Suppressor macrophage treated with lipopolysaccharide for 1 hour (primary cell): ENCODE data around the gene KIAA1210.

Source experiments
- DNase-seq, 3 donors: peaks; one replicate each; pipeline ENCODE4 v3.0.0-alpha.2; 2020 to 2022

KIAA1210 gene

DNA sequence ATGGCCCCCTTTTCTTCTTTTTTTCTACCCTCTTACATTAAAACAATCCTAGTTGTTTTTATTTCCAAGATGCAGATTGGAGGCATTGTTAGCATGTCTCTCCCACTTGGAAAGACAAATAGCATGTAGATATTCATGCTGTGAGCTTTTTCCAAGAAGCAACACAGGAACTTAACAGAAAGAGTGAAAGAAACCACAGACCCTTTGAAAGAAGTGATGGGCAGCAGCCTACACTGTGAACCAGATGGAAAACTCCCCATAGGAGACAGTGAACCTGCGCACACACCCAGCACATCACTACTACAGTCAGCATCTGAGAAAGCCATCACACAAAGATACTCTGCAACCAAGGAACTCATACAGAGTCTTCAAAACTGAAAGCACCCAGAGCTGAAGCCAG, 37.0 kb downstream of the KIAA1210 start:
- DNase-seq = no peak

DNA sequence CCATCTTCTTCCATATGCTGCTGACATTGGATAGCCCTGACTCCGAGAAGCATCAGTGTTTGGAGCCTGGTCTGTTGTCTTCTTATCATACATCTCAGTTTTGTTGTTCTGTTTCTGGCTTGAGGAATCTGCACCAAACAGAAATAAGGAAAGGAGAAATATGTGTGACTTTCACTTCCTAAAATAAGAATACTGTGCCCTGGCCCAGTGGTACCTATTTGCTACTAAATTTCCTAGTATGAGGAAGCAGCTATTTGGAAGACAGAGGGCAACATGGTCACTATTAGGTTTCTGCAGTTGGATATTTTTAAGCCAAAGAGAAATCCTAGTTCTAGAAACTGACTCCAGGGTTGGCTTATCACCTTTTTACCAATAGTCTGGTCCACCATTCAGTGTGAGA, 38.0 kb downstream of the KIAA1210 start:
- DNase-seq = peak; percentile 19 to 24 (median 22)

DNA sequence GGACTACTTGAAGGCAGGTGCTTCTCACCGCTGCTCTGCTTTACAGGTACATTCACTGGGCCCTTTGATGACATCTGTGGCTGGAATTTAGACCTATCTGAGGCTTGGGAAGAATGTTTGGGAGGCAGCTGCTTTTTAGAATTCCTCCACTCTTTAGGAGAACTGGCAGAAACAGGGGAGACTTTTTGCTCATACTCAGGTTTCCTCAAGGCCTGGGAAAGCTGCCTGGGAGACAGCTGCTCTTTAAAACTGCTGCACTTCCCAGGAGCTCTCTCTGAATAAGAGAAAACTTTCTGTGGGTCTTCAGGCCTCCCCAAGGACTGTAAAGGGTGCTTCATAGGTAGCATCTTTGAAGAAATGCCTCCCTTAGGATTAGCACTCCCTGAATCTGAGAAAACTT, 40.5 kb downstream of the KIAA1210 start:
- no peak for DNase-seq

DNA sequence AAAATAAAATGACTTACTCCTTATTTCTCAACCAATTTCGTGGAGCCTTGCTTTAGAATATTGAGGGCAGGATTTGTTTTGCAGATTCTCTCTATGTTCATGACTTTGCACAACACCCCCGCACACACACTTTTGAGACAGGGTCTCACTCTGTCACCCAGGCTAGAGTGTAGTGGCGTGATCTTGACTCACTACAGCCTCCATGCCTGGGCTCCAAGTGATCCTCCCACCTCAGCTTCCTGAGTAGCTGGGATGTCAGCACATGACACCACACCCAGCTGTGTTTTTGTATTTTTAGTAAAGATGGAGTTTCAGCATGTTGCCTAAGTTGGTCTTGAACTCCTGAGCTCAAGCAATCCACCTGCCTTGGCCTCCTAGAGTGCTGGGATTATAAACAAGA, 42.8 kb downstream of the KIAA1210 start:
- DNase-seq = peak; percentile 20 to 31 (median 24)

DNA sequence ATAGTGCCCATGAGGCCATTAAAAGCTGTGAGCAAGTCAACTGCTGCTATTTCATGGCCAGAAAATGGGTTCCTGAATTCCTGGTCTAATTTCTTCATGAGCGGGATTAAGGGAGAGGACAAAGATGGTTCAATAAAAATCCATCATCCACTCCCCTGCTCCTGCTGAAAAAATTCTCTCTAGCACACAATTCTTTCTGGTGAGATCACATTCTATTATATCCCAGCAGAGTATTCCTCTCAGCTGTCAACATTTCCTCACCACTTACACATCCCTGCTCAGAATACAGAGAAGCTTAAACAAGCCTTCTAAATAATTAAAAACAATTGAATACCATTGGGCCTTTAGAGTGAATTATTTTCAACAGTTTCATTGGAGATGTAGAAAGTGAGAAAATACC, 45.3 kb downstream of the KIAA1210 start:
- DNase-seq = no peak

DNA sequence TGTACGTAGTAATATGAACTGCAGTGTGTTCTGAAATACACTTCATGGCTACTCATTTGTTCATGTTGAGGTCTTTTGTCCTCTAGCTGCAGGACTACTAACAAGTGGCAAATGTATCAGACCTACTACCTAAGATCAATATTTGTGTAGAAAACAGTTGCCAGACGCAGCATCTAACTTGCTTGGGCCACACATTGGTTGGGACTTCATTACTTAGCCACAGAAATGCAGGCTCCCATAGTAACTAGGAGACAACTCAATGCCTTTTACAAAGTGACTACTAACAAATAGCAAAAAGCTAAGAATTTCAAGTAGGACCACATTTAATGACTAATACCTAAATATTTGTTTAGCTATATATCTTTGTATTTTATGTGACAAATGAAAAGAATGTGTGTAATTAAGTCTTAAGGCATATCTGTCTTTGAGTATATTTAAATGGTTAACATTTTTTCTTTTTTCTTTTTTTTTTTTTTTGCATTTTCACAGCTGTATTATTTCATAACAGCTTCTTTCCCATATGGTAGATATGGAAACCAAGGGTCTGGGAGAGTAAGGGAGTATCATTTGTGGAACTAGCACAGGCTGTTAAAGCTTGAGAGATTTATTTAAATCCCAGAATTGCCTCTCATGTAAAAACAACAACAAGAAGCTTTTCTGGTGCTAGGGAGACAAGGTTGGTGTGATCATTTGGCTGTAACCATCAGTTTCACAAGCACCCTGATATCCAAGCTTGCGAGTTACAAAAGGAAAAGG, 52.2 kb downstream of the KIAA1210 start:
- DNase-seq = no peak

DNA sequence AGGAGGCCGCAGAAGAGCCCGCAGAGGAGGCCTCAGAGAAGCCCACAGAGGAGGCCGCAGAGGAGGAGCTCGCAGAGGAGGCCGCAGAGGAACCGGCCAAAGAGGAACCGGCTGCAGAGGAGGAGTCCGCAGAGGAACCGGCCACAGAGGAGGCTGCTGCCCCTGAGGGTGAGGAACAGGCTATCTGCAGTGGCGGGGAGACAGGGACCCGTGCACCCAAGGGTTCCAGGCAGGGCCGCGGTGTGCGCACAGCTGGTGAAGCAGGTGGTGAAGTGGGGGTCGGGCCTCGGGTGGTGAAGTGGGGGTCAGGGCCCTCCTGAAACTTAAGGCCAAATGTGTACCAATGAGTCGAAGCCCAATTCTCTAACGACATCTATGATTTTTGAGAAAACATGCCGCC, 53.7 kb downstream of the KIAA1210 start:
- DNase-seq = no peak

DNA sequence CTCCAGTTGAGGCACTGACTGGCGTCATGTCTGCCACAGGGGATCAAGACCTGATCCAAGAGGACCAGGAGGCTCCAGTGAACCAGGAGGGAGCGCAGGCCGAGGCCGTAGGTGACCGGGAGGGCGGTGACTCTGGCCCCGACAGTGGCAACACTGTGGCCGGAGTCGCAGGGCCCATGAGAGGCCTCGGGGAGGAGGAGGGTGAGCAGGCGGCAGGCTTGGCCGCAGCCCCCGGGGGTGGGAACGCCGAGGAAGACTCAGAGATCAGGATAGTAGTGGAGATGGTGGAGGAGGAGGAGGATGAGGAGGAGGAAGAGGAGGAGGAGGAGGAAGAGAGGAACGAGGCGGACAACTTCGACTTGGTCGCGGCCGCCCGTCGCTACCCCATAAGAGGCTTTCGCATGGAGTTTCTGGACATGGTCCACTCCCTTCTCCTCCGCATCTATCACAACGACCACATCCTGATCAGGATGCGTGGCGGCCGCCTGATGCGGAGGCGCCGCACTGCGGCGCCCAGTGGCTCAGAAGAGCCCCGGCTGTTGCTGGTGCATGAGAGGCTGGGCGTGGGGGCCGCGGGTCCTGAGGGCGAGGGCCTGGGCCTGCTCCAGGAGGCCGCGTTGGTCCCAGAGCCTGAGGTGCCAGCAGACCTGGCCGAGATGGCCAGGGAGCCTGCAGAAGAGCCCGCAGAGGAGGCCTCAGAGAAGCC, 54.3 kb downstream of the KIAA1210 start:
- DNase-seq = no peak

DNA sequence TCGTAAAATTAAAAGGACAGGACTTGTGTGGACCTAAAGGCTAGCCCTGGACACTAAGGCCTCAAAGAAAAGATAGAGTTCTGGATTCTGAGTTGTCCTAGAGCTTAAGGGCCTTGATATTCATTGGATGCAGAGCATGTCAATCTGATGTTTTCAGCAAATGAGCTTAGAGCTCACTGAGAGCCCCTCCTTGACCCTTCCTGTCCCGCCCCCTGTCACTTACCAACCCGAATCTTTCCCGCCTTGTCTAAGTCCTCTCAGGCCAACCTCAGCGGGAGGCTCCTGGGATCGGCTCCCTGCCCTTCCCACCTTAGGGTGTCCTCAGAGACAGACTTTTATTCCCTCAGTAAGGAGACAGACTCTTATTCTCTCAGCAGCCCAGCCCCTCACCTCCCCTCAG, 54.9 kb downstream of the KIAA1210 start, which contains the start of gene CT47C1:
Gene CT47C1, plus strand, starts transcription at position 250 of the 400 bp plus-strand sequence. CDS start 233 bp downstream, outside the sequence.
- DNase-seq = no peak

DNA sequence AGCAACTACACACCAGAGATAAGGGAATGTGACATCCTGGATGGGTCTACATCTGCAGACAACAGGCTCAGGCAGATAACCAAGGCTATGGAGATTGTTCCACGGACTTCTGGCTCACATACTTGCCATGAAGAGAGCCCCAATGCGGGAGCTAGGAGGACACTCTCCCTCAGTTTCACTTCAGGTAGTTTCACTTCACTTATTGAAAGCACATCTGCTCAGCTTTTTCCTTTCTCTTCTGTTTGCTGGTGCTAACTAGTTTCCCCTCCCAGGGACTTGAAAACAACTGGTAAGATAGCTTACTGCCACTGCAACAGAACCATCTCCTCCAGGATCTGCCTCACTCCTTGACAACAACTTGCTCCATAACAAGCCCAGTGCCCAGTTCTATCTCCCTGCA, 56.2 kb downstream of the KIAA1210 start:
- DNase-seq = peak in 2 of 3 donors; percentile 10 to 22

DNA sequence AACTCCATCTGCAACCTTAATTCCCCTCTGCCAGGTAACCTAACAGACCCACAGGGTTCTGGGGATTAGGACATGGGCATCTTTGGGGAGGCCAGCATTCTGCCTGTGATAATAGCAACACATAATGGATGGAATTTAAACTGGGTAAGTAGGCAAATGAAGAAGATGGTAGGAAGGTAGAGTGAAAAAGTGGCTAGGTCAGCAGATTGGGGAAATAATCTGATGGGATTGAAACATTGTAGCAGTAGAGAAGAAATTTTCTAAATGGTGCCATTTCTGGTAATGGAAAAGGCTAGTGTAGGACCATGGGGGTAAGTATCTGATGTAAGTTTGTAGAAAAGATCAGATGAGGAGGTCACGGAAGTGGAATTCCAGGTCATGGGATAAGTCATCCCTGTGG, 57.9 kb downstream of the KIAA1210 start:
- no peak for DNase-seq

DNA sequence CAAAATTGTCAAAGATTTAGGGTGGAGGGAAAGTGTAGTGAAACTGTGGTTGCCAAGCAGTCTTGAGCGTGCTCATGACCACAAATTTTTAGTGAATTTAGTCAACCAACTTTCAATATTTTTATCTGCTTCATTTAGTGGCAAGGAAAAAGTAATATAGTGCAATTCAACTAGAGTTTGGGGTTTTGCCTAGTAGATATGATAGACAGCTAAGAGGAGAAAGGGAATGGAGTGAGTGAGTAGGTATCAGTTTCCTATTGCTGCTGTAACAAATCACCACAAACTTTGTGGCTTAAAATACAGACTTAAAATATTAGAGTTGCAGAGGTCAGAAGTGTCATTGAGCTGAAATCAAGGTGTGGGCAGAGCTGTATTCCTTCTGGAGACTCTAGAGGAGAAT, 58.5 kb downstream of the KIAA1210 start:
- DNase-seq = no peak

DNA sequence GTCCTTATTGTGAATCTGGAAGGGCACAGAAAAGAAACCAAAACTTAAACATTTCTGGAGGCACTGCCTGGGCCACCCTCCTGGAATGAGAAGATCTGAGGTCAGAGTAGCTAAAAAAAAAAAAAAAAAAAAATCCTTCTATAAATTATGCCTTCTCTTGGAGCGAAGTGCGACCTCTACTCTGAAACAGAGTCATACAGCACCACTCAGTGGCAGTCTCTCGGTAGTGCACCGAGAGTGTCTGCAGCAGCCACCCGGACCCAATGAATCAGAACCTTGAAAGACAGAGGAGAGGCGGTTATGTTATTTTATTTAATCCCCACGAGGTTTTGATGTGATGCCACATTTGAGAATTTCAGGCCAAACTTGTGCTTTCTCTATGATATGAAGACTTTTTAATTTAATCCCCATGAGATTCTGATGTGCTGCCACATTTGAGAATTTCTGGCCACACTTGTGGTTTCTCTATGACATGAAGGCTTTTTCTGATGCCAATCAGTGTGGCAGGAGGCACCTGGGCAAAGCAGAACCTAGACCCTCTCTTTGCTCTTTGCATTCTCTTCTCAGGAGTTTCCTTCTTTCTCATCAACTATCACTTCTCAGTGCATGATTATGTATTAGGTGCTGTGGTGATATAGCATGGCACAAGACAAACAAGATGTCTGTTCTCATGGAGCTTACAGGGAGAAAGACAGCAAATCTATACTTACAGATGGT, 60.4 kb downstream of the KIAA1210 start:
- DNase-seq = peak; percentile 65 to 76 (median 74)

DNA sequence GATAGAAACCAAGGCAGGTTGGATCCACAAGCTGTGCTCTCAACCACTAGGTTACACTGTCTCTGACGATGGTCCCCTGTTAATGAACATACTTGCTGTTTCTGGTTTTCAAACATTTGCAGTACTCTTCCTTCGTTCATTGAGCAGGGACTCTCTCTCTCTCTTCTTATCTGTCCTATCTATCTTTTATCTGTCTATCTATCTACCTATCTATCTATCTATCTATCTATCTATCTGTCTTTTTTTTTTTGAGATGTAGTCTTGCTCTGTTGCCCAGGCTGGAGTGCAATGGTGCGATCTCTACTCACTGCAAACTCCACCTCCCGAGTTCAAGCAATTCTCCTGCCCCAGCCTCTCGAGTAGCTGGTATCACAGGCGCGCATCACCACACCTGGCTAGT, 64.2 kb downstream of the KIAA1210 start:
- DNase-seq = no peak

DNA sequence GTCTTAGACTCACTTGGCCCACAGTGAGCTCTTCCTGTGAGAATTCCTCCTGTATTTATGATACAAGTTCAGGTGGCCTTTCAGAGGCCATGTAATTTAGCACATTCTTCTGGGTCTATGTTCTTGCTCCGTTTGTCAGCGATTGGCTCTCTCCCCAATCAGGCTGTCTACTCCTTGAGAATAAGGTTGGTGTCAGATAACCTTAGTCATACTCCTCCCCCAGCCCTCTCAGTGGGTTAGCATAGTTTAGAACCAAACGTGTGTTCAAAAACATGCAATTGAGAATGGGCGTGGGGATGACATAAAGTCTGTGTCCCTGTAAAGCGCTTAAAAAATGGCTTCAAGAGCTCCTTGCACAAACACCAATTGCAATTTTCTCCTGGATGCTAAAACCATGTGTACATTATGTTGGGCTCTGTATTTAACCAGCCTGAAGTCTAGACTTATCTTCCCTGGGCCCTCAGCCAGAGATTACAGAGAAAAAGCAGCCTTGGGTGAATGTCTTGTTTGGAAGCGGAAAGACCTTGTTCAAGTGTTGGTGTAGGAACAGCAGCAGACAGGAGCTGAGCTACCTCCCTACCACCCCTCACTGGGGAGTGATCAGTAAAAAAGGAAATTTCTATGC, 64.8 kb downstream of the KIAA1210 start:
- DNase-seq = no peak

DNA sequence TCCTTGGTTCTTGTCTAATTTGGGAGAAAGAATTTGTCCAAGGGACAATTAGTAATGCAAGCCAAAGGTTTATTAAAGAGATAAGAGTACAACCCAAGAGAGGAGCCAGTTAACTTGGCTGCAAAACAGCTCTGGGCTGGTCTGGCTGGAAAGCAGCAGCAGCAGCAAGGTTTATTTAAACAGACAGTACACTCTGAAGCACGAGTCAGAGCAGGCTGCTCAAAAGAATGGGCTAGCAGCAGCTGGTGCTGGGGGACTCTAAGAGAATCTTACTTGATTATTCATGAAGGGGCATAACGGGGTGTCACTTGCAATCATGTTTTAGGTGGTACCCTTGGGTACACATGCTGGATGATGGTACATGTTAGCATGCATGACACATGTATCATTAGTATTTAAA, 71.9 kb downstream of the KIAA1210 start:
- DNase-seq = no peak

DNA sequence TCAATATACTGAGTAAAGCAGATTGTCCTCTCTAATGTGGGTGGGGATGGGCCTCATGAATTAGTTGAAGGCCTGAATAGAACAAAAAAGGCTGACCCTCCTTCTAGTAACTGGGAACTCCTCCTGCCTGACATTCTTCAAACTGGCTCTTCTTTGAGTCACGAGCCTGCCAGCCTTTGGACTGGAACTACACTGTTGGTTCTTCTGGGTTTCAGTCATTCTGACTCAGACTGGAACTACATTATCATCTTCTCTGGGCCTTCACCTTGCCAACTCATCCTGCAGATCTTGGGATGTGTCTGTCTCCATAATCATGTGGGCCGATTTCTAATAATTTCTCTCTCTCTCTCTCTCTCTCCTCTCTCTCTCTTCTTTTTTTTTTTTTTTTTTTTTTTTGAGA, 81.7 kb downstream of the KIAA1210 start:
- DNase-seq = peak in 1 of 3 donors; percentile 3

DNA sequence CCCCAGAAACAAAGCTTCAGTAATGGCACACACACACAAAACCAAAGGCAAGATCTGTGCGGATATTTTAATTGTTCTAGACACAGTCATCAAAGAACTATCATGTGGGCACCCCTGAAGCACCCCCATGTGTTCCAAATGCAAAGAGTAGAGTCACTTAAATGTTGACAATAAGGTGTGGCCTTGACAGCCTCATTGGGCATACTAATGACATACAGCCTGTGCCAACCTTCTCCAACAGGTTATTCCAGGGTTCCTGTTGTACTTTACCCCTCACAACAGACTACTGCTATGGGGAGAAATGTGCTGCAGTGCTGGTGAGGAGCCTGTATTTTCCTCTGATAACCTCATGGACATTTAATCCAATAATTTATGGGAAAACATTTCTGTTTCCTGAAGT, 84.6 kb downstream of the KIAA1210 start:
- no peak for DNase-seq

DNA sequence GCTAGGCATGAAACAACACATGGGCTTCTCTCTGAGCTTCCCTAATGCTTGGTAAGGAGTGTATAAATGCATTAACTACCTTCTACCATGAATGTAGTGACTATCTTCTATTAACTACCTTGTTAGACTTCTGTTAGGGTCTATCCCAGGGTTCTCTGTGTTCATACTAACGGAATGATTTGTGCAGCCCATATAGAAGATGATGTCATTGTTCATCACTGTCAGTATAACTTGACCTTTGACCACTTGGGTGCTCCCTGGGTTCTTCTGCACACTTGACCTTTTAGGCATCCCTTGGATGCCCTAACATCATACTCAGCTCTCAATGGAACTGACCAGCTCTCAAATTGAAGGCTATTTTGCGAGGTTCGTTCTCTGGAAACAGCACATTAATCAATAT, 85.6 kb downstream of the KIAA1210 start:
- no peak for DNase-seq

DNA sequence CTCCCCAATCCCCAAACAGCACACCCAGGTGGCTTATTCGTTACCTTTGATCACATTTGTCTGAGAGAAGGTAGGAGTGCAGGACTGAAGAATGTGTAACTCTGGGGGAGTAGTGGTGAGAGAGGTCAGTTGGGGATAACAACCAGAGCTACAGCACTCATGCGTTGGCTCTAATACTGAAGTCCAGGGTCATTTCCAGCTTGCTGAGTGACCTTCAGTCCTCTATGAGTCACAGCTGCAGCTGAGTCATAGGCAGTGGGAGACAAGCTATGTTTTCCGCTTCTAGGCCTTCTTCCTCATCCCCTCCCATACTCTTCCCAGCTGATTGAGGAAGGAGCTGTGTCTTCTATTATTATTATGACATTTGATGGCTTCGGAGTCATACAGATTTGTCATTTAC, 86.4 kb downstream of the KIAA1210 start:
- peak; percentile 85 to 89 (median 87) for DNase-seq

DNA sequence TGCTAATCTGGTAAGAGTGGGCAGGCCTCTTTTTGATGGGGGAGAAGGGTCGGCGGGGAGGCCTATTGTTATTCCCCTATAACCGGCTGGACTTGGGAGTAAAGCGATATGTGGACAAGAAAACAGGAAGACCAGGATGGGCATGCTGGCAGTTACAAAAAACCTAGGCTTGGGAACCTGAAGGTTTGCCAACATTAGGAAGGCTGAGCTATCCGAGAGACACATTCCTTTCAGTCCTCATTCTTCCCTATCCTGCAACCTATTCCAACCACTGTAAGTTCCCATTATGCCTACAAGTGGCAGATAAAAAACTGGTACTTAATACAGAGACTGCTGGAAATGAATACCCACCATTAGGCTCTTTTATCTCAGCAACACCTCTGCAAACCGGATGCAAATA, 87.2 kb downstream of the KIAA1210 start:
- DNase-seq = no peak

DNA sequence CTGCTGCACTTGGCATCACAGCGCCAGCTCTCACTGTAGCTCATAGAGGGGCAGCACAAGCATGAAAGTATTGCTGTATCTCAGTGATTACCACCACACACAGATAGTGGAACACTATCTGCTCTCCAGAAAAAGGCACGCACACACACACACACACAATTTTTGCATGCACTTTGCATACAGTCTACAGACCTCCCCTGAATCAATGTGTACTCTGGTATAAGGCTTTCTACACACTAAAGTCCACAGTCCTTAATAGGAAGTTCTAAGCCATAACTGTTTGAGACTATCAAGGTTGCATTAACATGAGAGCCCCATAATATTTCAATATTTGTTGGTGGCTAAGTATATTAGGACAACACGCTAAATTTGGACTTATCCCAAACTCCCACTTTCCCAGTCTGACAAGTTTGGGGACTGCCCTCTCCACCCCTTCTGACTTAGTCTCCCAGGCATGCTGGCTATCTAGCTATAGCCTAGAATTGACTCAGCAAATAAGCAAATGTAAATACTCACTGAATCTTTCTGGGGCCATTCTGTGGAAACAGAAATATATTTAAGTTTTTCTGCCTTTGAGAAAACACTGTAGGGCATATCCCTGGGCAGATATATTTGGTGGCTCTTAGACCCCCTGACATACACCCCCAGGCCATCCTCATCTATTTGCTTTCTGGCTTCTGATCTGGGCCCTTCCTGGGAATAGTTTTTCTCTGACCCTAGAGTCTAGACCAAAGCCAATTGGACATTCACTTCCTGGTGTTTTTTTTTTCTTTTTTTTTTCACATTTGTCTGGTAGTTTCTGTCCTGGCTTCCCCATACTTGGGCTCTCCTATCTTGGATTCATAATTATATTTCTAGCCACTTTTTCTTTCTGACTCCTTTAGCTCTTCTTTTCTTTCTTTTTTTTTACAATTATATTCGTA, 91.2 kb downstream of the KIAA1210 start:
- DNase-seq = no peak
